Measurements from ENCODE around the gene CACNG8.

Gene CACNG8

DNA sequence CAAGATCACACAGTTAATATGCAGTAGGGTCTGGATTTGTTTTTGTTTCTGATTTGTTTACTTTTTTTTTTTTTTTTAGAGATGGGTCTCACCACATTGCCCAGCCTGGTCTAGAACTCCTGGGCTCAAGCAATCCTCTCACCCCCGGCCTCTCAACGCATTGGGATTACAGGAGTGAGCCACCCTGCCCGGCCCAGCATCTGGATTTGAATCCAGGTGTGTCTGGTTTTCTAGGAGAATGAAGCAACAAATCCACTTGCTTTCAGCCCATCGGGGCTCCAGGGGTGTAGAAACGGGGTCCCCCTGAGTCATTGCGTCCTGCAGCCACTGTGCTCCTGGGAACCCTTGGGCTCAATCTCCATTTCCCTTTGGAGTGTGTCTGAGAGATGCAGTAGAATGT, 6.6 kb downstream of the CACNG8 start:
- TF ChIP-seq FOXP2 (optimal IDR thresholded peaks at IDR 0.05; ENCODE audit: borderline replicate concordance, extremely low read depth, extremely low read length, insufficient read depth) (no peak), POLR2AphosphoS5 (IDR thresholded peaks at IDR 0.05; ENCODE audit: low read depth, low read length) (no peak), SIN3A (IDR thresholded peaks at IDR 0.05; ENCODE audit: borderline replicate concordance, insufficient read depth, low read length) (no peak), TAF1 (IDR thresholded peaks at IDR 0.05; ENCODE audit: borderline replicate concordance, insufficient read depth, low read length) (no peak)
- TF ChIP-seq, protein P1, sequence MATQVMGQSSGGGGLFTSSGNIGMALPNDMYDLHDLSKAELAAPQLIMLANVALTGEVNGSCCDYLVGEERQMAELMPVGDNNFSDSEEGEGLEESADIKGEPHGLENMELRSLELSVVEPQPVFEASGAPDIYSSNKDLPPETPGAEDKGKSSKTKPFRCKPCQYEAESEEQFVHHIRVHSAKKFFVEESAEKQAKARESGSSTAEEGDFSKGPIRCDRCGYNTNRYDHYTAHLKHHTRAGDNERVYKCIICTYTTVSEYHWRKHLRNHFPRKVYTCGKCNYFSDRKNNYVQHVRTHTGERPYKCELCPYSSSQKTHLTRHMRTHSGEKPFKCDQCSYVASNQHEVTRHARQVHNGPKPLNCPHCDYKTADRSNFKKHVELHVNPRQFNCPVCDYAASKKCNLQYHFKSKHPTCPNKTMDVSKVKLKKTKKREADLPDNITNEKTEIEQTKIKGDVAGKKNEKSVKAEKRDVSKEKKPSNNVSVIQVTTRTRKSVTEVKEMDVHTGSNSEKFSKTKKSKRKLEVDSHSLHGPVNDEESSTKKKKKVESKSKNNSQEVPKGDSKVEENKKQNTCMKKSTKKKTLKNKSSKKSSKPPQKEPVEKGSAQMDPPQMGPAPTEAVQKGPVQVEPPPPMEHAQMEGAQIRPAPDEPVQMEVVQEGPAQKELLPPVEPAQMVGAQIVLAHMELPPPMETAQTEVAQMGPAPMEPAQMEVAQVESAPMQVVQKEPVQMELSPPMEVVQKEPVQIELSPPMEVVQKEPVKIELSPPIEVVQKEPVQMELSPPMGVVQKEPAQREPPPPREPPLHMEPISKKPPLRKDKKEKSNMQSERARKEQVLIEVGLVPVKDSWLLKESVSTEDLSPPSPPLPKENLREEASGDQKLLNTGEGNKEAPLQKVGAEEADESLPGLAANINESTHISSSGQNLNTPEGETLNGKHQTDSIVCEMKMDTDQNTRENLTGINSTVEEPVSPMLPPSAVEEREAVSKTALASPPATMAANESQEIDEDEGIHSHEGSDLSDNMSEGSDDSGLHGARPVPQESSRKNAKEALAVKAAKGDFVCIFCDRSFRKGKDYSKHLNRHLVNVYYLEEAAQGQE (IDR thresholded peaks at IDR 0.05; ENCODE audit: insufficient read depth in 1 of 2, low read depth in 2 of 2, low read length in 2 of 2), result no peak

DNA sequence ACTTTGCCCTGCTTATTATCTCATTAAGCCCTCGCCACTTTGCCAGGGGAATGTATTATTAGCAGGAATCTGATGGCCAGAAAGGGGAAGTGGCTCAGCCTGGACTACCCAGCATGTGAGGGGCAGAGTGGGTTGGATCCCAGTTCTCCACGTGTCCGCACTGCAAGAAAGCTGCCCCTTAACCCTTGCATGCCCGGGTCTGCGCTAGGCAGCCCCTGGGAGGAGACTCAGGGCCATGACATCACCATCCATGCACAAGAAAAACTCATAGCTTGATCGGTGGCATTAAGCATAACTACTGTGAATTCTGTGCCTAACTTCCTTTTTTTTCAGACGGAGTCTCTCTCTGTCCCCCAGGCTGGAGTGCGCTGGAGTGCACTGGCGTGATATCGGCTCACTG, 8.9 kb downstream of the CACNG8 start:
- TF ChIP-seq FOXP2 (optimal IDR thresholded peaks at IDR 0.05; ENCODE audit: borderline replicate concordance, extremely low read depth, extremely low read length, insufficient read depth) (no peak), POLR2AphosphoS5 (IDR thresholded peaks at IDR 0.05; ENCODE audit: low read depth, low read length) (no peak), TAF1 (IDR thresholded peaks at IDR 0.05; ENCODE audit: borderline replicate concordance, insufficient read depth, low read length) (no peak), SIN3A (IDR thresholded peaks at IDR 0.05; ENCODE audit: borderline replicate concordance, insufficient read depth, low read length) (no peak)
- TF ChIP-seq, protein P1 (IDR thresholded peaks at IDR 0.05; ENCODE audit: insufficient read depth in 1 of 2, low read depth in 2 of 2, low read length in 2 of 2), result no peak

DNA sequence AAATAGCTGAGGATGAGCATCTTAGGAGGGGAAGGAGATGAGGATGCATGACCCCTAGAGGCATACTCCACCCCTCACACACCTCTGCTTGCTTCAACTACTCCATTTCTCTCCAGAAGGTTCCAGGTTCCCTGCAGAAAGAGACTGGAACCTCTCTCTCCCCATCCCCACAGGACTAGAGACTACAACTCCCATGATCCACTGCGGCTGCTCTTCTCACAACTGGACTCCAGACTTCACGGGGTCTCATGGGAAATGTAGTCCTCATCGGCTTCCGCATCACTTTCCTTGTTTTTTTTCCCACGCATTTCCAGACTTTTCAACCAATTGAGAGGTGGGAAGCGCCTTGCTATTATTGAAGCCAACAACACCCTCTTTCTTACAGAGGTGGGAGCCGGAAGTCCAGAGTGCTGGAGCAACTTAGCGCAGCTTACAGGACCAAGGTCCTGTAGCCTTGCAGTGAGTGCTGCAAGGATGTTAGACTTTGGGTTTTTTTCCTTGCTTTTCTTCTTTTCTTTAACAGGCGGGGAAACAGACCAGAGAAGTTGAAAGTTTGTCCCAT, 14.8 kb downstream of the CACNG8 start:
- TF ChIP-seq FOXP2 (optimal IDR thresholded peaks at IDR 0.05; ENCODE audit: borderline replicate concordance, extremely low read depth, extremely low read length, insufficient read depth), result no peak
- no peak for TF ChIP-seq SIN3A (IDR thresholded peaks at IDR 0.05; ENCODE audit: borderline replicate concordance, insufficient read depth, low read length)
- TF ChIP-seq TAF1 (IDR thresholded peaks at IDR 0.05; ENCODE audit: borderline replicate concordance, insufficient read depth, low read length), result no peak
- TF ChIP-seq POLR2AphosphoS5 (IDR thresholded peaks at IDR 0.05; ENCODE audit: low read depth, low read length), result no peak
- TF ChIP-seq, protein P1 (IDR thresholded peaks at IDR 0.05; ENCODE audit: insufficient read depth in 1 of 2, low read depth in 2 of 2, low read length in 2 of 2), result no peak

DNA sequence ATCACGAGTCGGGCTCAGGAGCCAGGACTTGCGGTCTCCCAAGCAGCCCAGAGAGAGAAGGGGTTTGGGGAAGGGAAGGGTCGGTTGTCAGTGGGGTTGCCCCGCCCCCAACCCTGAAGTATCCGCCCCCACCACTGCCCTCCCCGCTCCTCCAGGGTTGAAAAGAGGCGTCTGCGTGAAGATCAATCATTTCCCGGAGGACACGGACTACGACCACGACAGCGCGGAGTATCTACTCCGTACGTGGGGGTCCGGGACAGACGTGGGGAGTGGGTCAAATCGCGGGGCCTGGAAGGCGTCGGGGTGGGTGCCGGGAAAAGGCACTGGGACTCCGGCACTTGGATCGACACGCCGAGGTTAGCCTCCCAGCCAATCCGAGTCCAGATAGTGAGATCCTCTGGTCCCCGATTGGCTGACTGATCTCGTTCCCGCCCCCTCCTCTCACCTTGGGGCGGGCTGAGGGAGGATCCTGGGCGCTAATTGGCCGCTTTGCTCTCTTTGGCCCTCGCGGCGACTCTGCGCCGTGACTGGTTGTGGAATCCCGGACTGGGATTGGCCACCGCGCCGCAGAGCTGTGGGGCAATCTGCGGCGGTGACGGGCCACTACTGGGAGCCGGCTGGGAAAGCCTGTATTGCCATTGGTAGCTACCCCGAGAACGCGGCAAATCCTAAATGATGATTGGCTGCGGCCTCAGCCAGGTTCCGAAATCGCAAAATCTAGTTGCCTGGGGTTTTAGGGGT, 15.4 kb downstream of the CACNG8 start:
- no peak for TF ChIP-seq TAF1 (IDR thresholded peaks at IDR 0.05; ENCODE audit: borderline replicate concordance, insufficient read depth, low read length)
- TF ChIP-seq POLR2AphosphoS5 (IDR thresholded peaks at IDR 0.05; ENCODE audit: low read depth, low read length), result no peak
- no peak for TF ChIP-seq SIN3A (IDR thresholded peaks at IDR 0.05; ENCODE audit: borderline replicate concordance, insufficient read depth, low read length)
- TF ChIP-seq, protein P1 (IDR thresholded peaks at IDR 0.05; ENCODE audit: insufficient read depth in 1 of 2, low read depth in 2 of 2, low read length in 2 of 2), result no peak
- no peak for TF ChIP-seq FOXP2 (optimal IDR thresholded peaks at IDR 0.05; ENCODE audit: borderline replicate concordance, extremely low read depth, extremely low read length, insufficient read depth)
